ENCODE results near the gene TMBIM6. TPM values are rescaled to one million over a fixed set of nuclear protein-coding genes. Genes with fewer than 3 reads are reported as not detected.

Gene TMBIM6
- total and polyA plus RNA-seq, 9 of the 15 experiments (the other 6 are each of a cell fraction or from before 2014, with no cell fraction given): 147 to 1,288 (median 352) TPM

DNA sequence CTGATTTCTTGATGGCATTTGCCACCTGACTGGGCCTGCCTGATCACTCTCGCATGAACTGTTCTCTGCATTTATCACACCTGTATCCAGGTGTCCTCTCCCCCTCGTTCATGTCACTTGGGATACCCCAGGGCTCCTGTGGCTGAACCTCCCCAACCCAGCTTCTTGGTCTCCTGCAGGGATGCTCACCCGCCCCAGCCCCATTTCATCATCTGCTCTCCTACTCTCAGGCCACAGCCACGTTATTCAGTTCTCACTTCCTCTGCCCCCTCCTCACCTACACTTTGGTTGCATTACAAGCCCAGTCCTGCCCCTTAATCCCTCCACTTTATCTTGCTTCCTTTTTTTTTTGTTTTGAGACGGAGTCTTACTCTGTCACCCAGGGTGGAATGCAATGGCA is 35.5 kb downstream of the TMBIM6 start:
- Histone ChIP-seq H3K9ac (ENCODE audit: insufficient read depth in 1 of 2, low read depth in 2 of 2, low read length in 2 of 2) (no peak overlapping the region), H3K4me2 (ENCODE audit: insufficient read depth, low read length) (no peak overlapping the region), H4K20me1 (replicated peaks; ENCODE audit: control insufficient read depth, insufficient read depth, low read length) (no peaks in the 10 kb centered on the region), H3K27ac (ENCODE audit: extremely low read depth, low read depth, low read length) (no peak overlapping the region), H3K9me3 (replicated peaks; ENCODE audit: control insufficient read depth, insufficient read depth, low read depth, low read length) (no peaks in the 10 kb centered on the region), H3K4me3 (no peak overlapping the region), H3K4me1 (replicated peaks in 1 of 2; ENCODE audit: control insufficient read depth in 2 of 2, insufficient read depth in 2 of 2, low read length in 2 of 2) (peaks cover 0 to 6% of the 10 kb centered on the region in 2 experiments; a peak in 2 of 5 replicates), H3K79me2 (ENCODE audit: control insufficient read depth, insufficient read depth, low read length) (no peaks in the 10 kb centered on the region), H2AFZ (ENCODE audit: low read depth, low read length) (peak overlapping the region; percentile 67; the same call in 1 of the 2 replicates), H3K36me3 (ENCODE audit: control insufficient read depth, insufficient read depth, low read length) (no peaks in the 10 kb centered on the region), H3K9me1 (ENCODE audit: control insufficient read depth, insufficient read depth, low read length) (no peaks in the 10 kb centered on the region), H3K27me3 (ENCODE audit: control insufficient read depth in 2 of 2, insufficient read depth in 2 of 2, low read length in 2 of 2) (no peaks in the 10 kb centered on the region)
- 46% methylated on average over 5 of the region's 5 CpGs for WGBS (ENCODE audit: insufficient coverage, low coverage, missing lambda C conversion rate)
- ATAC-seq: peak; percentile 11
- DNase-seq (ENCODE audit: extremely low read depth in 1 of 4, low spot score in 3 of 4): no peak
- no TSS peak for BruUV-seq (replicated peaks)
- TF ChIP-seq DNMT1 (IDR thresholded peaks at IDR 0.05) (no peak), SPI1 (IDR thresholded peaks at IDR 0.05; ENCODE audit: borderline replicate concordance, low read depth, low read length) (peak; percentile 44; the same call in 1 of the 2 replicates), ZNF324 (CRISPR knock-in tag; IDR thresholded peaks at IDR 0.05) (no peak)
- TF ChIP-seq, protein P1, sequence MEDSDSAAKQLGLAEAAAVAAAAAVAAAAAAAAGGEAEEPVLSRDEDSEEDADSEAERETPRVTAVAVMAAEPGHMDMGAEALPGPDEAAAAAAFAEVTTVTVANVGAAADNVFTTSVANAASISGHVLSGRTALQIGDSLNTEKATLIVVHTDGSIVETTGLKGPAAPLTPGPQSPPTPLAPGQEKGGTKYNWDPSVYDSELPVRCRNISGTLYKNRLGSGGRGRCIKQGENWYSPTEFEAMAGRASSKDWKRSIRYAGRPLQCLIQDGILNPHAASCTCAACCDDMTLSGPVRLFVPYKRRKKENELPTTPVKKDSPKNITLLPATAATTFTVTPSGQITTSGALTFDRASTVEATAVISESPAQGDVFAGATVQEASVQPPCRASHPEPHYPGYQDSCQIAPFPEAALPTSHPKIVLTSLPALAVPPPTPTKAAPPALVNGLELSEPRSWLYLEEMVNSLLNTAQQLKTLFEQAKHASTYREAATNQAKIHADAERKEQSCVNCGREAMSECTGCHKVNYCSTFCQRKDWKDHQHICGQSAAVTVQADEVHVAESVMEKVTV (CRISPR knock-in tag; IDR thresholded peaks at IDR 0.05): no peak
- TF ChIP-seq, protein P2, sequence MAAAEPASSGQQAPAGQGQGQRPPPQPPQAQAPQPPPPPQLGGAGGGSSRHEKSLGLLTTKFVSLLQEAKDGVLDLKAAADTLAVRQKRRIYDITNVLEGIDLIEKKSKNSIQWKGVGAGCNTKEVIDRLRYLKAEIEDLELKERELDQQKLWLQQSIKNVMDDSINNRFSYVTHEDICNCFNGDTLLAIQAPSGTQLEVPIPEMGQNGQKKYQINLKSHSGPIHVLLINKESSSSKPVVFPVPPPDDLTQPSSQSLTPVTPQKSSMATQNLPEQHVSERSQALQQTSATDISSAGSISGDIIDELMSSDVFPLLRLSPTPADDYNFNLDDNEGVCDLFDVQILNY (CRISPR knock-in tag; IDR thresholded peaks at IDR 0.05): no peak
- ChIA-PET CTCF (ENCODE audit: low intra/inter-chr PET ratio) (interaction anchor here (1.3 to 5.8 kb wide), 3 partner anchors 62 to 294 kb away, joined by 3 to 63 read pairs (median 11); no protein-coding TSS in a partner anchor), POLR2A (interaction anchor here (0.9 kb wide), 1 partner anchor 9 kb away, joined by 3 read pairs; no protein-coding TSS in a partner anchor)
- intact Hi-C loops (cut with micrococcal nuclease): loop anchor here (1.0 to 5.0 kb wide), 5 partner anchors 62 to 293 kb away; partner anchors contain the start of gene ASIC1
- in situ Hi-C loops (cut with MboI): loop anchor here (5.0 kb wide), 2 partner anchors 60 to 280 kb away; partner anchors contain the start of gene ASIC1
- no peak for FAIRE-seq

All from K562 (cell line).